Subcutaneous abdominal adipose tissue (tissue), 5 donors: ENCODE data around the gene MARK4.
"Not testable (repeated sequence)": the region's sequence is repeated elsewhere in the genome, so short reads cannot be mapped to it uniquely, and the experiment has no call there.

Experiments
- H3K27ac ChIP-seq: one replicate; pipeline ENCODE4 v1.7.0; 2013; ENCODE audit warnings: low read depth, mild to moderate bottlenecking, inconsistent platforms, low read length, moderate library complexity
- H3K27me3 ChIP-seq, 5 donors: one replicate each; pipeline ENCODE4 v1.7.0; 2013; ENCODE audit warnings: low read length in 5 of 5, inconsistent platforms in 1 of 5; ENCODE audit not compliant: control insufficient read depth in 5 of 5, insufficient read depth in 4 of 5
- H3K36me3 ChIP-seq, 5 donors: one replicate each; pipeline ENCODE4 v1.7.0; 2013; ENCODE audit warnings: low read length in 5 of 5; ENCODE audit not compliant: control insufficient read depth in 5 of 5, insufficient read depth in 5 of 5
- H3K4me1 ChIP-seq, 5 donors: one replicate each; pipeline ENCODE4 v1.7.0; 2013; ENCODE audit warnings: low read length in 5 of 5, mild to moderate bottlenecking in 3 of 5, moderate library complexity in 1 of 5; ENCODE audit not compliant: control insufficient read depth in 5 of 5, insufficient read depth in 5 of 5
- H3K4me3 ChIP-seq, 5 donors: one replicate each; pipeline ENCODE4 v1.7.0; 2013; ENCODE audit warnings: low read length in 5 of 5, low read depth in 1 of 5
- H3K9ac ChIP-seq, 5 donors: one replicate each; pipeline ENCODE4 v1.7.0; 2013; ENCODE audit warnings: low read length in 5 of 5, mild to moderate bottlenecking in 4 of 5, moderate library complexity in 3 of 5
- H3K9me3 ChIP-seq, 5 donors: one replicate each; pipeline ENCODE4 v1.7.0; 2013; ENCODE audit warnings: low read length in 5 of 5; ENCODE audit not compliant: control insufficient read depth in 5 of 5
- donor health status: healthy.
- donor health status: healthy.
- donor health status: healthy.
- donor health status: healthy.
- donor health status: healthy.

MARK4 gene

DNA sequence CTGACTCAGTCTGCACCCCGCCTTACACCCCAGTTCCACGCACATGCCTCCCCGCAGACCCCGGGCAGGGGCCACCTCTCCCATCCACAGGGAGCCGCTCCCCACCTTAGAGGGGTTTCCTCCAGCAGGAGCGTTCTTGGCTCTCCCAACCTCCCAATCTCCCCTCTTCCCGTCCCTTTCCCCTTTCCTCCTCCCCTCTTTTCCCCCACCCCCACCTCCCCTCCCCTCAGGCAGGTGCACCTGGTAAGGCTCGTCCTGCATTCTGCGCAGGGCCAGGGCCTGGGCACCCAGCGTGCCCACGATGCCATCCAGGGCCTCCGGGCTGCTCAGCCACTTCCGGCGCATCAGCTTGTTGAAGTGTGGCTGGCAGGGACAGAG, 33.1 kb upstream of the MARK4 start:
- Histone ChIP-seq H3K36me3 (no peaks in the 10 kb centered on the region), H3K9me3 (no peaks in the 10 kb centered on the region), H3K4me3 (no peak overlapping the region), H3K9ac (no peak overlapping the region), H3K27me3 (peaks cover 11 to 35% (median 24%) of the 10 kb centered on the region in 5 donors), H3K27ac (no peak overlapping the region), H3K4me1 (peaks cover 0 to 13% (median 5%) of the 10 kb centered on the region in 5 donors)

DNA sequence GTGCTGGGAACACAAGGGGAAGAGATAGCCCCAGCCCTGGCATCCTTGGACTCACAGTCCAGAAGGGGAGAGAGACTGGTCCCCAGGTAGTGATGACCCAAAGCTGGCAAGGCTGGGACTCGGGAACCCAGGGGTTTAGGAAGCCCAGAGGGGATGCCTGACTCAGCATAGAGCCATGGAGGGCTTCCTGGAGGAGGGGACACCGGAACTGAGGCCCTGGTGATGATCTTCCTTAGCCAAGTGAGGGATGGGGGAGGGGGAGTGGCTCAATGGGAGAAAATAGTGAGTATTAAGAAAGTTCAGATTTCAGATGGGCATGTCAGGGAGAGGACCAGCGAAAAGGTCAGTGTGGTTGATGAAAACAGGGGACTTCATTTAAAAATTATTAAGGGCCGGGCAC, 32.6 kb upstream of the MARK4 start:
- H3K4me1 ChIP-seq: peaks cover 0 to 10% (median 4%) of the 10 kb centered on the region in 5 donors
- no peak overlapping the region for H3K27ac ChIP-seq
- H3K36me3 ChIP-seq: no peaks in the 10 kb centered on the region
- H3K9ac ChIP-seq: no peak overlapping the region
- no peak overlapping the region for H3K4me3 ChIP-seq
- peaks cover 11 to 35% (median 24%) of the 10 kb centered on the region in 5 donors for H3K27me3 ChIP-seq
- H3K9me3 ChIP-seq: no peaks in the 10 kb centered on the region

DNA sequence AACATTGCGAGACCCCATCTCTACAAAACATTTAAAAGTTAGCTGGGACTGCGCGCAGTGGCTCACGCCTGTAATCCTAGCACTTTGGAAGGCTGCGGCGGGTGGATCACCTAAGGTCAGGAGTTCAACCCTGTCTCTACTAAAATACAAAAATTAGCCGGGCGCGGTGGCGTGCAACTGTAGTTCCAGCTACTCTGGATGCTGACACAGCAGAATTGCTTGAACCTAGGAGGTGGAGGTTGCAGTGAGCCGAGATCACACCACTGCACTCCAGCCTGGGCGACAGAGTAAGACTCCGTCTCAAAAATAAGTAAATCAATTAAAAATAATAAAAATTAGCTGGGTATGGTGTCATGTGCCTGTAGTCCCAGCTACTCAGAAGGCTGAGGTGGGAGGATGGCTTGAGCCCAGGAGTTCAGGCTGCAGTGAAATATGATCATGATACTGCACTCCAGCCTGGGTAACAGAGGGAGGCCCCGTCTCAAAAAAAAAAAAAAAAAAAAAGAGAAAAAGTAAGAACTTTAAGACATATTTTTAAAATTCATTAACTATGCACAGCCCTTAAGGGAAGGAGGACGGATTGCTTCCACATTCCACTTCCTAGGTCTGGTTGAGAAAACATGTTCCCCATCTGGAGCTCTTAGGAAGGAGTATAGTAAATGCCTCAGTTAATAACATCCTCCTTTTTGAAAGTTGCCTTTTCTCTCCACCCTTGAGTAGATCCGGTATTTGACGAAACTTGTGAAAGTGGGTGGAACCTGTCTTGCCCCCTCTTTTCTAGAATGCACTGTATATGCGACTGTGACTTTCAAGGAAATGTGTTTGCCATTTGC, 31.9 kb upstream of the MARK4 start:
- Histone ChIP-seq H3K36me3 (no peaks in the 10 kb centered on the region), H3K9ac (no peak overlapping the region), H3K27me3 (peaks cover 11 to 35% (median 24%) of the 10 kb centered on the region in 5 donors), H3K4me3 (no peak overlapping the region), H3K9me3 (no peaks in the 10 kb centered on the region), H3K4me1 (peaks cover 0 to 10% (median 4%) of the 10 kb centered on the region in 5 donors), H3K27ac (no peak overlapping the region)

DNA sequence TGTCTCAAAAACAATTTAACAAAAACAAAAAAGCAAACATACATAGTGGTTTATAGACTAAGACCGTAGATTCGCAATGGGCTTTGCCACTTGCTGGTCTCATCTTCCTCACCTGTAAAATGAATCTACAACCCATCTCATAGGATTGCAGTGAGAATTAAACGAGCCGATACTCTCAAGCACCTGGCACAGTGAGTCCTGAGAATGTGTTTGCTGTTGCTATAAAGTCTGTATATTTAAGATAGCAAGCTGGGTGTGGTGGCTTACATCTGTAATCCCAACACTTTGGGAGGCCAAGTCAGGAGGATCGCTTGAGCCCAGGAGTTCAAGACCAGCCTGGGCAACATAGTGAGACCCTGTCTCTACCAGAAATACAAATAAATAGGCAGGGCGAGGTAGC, 28.3 kb upstream of the MARK4 start:
- no peak overlapping the region for H3K4me3 ChIP-seq
- H3K9ac ChIP-seq: no peak overlapping the region
- peaks cover 0 to 19% (median 11%) of the 10 kb centered on the region in 5 donors for H3K27me3 ChIP-seq
- H3K27ac ChIP-seq: no peak overlapping the region
- H3K4me1 ChIP-seq: no peaks in the 10 kb centered on the region
- no peaks in the 10 kb centered on the region for H3K9me3 ChIP-seq
- H3K36me3 ChIP-seq: peaks cover 0 to 5% (median 3%) of the 10 kb centered on the region in 5 donors

GRCh38 chr19:45223879-45224278, 27.2 kb upstream of the MARK4 start:
- H3K36me3 ChIP-seq: peaks cover 0 to 7% (median 4%) of the 10 kb centered on the region in 5 donors
- no peaks in the 10 kb centered on the region for H3K4me1 ChIP-seq
- peaks cover 0 to 17% (median 9%) of the 10 kb centered on the region in 5 donors for H3K27me3 ChIP-seq
- no peak overlapping the region for H3K4me3 ChIP-seq
- no peak overlapping the region for H3K27ac ChIP-seq
- no peak overlapping the region for H3K9ac ChIP-seq
- no peaks in the 10 kb centered on the region for H3K9me3 ChIP-seq

DNA sequence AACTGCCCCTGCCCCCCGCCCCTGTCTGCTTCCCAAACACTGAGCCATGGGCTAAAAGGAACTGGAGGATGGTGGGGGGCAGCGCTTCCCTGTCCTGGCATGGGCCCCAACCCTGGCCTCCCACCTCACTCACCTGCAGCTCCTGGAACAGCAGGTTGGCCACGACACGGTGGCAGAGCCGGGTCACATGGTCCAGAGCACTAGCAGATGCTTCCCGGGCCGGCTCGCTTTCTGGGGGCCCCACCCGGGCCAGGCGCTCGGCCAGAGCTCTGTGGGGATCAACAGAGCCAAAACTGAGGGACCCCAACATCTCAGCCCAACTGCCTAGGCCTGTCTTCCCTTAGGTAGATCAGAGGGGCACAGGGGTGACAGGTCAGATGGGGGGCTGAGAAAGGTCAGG, 26.4 kb upstream of the MARK4 start:
- peaks cover 0 to 7% (median 4%) of the 10 kb centered on the region in 5 donors for H3K36me3 ChIP-seq
- no peak overlapping the region for H3K27ac ChIP-seq
- H3K9ac ChIP-seq: no peak overlapping the region
- H3K9me3 ChIP-seq: no peaks in the 10 kb centered on the region
- peaks cover 0 to 17% (median 9%) of the 10 kb centered on the region in 5 donors for H3K27me3 ChIP-seq
- no peak overlapping the region for H3K4me3 ChIP-seq
- H3K4me1 ChIP-seq: no peaks in the 10 kb centered on the region

- not testable (repeated sequence) for H3K9ac ChIP-seq, H3K4me3 ChIP-seq, H3K9me3 ChIP-seq, H3K4me1 ChIP-seq, H3K27ac ChIP-seq
- Histone ChIP-seq H3K27me3 (peaks cover 0 to 21% (median 10%) of the 10 kb centered on the region in 5 donors), H3K36me3 (peaks cover 0 to 11% (median 7%) of the 10 kb centered on the region in 5 donors)
These were observed 22.0 kb upstream of the MARK4 start for GRCh38 chr19:45229056-45229455.

- peaks cover 0 to 25% (median 17%) of the 10 kb centered on the region in 5 donors for H3K27me3 ChIP-seq
- no peak overlapping the region for H3K4me3 ChIP-seq
- no peak overlapping the region for H3K27ac ChIP-seq
- H3K9me3 ChIP-seq: no peaks in the 10 kb centered on the region
- peaks cover 0 to 11% (median 7%) of the 10 kb centered on the region in 5 donors for H3K36me3 ChIP-seq
- no peak overlapping the region for H3K9ac ChIP-seq
- peaks cover 0 to 12% (median 6%) of the 10 kb centered on the region in 5 donors for H3K4me1 ChIP-seq
These were observed 19.2 kb upstream of the MARK4 start for GRCh38 chr19:45231891-45232290.

DNA sequence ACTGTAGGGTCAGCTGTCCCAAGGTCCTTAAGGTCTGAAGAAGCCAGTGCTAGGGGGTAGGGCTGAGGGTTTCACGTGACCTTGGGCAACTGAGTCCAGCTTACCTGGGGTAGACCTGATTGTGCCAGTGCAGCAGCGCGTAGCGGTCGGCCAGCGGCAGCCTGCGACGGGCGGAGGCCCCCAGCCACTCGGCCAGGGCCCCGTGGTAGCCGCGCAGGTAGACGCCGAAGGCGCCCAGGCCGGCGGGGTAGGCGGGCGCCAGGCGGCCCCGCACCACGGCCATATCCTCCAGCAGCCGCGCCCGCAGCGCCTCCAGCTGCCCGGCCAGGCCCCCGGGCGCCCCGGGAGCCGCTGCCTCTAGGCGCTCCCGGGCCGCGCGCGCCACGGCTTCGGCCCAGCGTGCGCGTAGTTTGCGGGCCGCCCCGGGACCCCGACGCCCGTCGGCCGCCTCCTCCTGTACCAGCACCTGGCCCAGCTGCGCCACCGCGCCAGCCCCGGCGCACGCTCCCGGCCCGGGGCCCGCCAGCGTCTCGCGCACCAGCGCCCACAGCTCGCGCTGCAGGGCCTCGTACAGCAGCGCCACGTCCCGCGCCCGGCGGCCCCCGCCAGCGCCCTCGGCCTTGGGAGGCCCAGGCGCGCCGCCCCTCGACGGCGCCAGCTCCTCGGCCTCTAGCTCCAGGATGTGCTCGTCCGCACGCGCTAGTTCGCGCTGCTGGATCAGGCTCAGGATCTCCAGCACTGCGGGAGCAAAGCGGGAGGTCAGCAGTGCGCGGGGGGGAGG, 16.8 kb upstream of the MARK4 start:
- Histone ChIP-seq H3K9me3 (no peaks in the 10 kb centered on the region), H3K36me3 (peaks cover 0 to 9% (median 4%) of the 10 kb centered on the region in 5 donors), H3K27me3 (peaks cover 0 to 24% (median 17%) of the 10 kb centered on the region in 5 donors), H3K4me1 (peaks cover 0 to 12% (median 6%) of the 10 kb centered on the region in 5 donors), H3K9ac (no peak overlapping the region), H3K27ac (no peak overlapping the region), H3K4me3 (no peak overlapping the region)

GRCh38 chr19:45235485-45235884, 15.6 kb upstream of the MARK4 start:
- Histone ChIP-seq H3K9ac (peak overlapping the region in 2 of 5 donors; percentile 12 to 56), H3K36me3 (peaks cover 0 to 9% (median 4%) of the 10 kb centered on the region in 5 donors), H3K27ac (no peak overlapping the region), H3K4me1 (peaks cover 0 to 12% (median 6%) of the 10 kb centered on the region in 5 donors), H3K4me3 (no peak overlapping the region), H3K27me3 (peaks cover 0 to 24% (median 17%) of the 10 kb centered on the region in 5 donors), H3K9me3 (no peaks in the 10 kb centered on the region)
